Thyroid gland (tissue), 4 donors: ENCODE measurements around the gene COL4A1.

ENCODE experiments used
- CTCF ChIP-seq, 6 experiments: fragments of 200-600 bp in 3 of 6; fragments of 450-650 bp in 3 of 6; sonication (generic) in 3 of 6; IDR thresholded peaks; one replicate each; pipeline ENCODE4 v1.5.1; 2016 to 2019; ENCODE audit warnings: antibody characterized with exemption in 6 of 6, mild to moderate bottlenecking in 2 of 6, inconsistent platforms in 1 of 6, moderate library complexity in 1 of 6
- POLR2A ChIP-seq, 2 donors: fragments of 450-650 bp; IDR thresholded peaks; one replicate each; pipeline ENCODE4 v1.6.1; 2017; ENCODE audit warnings: antibody characterized with exemption in 2 of 2, mild to moderate bottlenecking in 2 of 2, moderate library complexity in 1 of 2

- TF ChIP-seq CTCF (IDR thresholded peaks at IDR 0.05) (no peak), POLR2A (IDR thresholded peaks at IDR 0.05) (no peak)
Measured at GRCh38 chr13:110220471-110220870, 86.5 kb downstream of the COL4A1 start.
